Measurements from ENCODE around the gene SFT2D1. TPM values are rescaled to one million over a fixed set of nuclear protein-coding genes. Genes with fewer than 3 reads are reported as not detected.

SFT2D1 gene
- total RNA-seq, 1 donor = 34.2 TPM

DNA sequence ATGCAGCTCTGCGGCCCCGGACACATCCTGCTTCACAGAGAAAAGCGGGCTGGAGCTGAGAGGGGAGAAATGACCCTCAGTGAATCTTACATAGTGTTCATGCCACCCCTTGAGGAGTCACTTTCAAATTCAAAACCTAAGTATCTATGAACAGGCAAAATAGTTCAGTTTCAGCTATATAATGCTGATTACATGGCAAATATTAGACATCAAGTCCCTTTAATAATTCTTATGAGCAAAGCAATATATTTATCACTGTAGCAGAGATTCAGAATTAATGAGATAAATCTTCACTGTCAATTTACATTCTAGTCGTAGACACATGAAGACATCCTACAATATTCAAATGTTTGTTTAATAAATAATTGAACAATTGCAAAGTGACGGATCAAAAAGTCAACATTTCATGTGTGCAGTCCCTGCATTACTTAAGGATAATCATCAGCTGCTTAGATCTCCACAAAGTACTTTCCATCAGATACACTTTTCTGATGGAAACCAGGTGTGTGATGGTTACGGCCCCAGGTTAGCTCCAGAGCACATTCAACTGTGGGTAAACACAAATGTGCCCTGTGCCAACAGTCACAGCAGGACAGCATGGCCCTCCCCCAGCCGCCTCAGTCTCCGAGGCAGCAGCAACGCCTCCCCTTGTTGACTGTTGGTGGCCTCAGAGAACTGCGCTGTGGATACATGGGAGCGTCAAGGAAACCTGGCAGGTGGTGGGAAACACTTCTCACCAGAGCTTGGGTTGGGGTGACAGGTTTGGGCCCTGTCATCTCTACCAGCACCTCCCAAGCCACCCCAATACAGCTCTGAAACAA lies 33.4 kb downstream of the SFT2D1 start:
- DNase-seq (ENCODE audit: low read depth in 2 of 3, low spot score in 2 of 3) = no peak

DNA sequence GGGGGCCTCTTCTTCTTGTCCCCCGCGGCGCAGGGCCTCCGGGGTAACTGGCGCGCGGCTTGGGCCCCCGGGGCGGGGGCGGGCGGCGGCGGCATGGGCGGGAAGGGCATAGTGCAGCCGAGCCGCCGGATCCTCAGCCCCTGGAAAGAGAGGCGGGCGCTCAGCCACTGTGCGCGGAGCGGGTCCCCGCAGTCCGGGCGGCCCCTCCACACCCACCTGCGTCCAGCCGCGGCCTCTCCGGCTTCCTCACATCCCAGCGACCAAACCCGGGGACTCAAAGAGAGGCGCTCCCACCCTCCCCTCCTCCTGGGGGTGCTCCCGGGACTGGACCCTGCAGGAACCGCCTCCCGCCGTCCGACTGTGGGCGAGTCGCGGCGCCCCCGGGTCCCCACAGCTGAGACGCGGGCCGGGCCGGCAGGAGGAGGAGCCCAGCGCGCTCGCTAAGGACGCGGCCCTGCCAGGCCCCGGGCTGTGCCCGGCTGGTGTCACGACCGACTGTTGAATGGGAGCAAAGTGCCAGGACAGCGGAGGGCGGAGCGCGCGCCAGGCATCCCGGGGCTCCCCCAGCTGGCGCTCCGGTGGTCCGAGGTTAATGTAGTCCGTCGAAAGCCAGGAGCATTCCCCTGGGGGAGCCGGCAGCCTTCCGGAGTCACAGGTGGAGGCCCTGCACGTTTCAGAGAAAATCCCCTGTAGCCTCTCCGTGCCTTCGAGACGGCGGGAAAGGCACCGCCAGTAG lies 34.1 kb downstream of the SFT2D1 start, which contains the start of gene PRR18:
PRR18 (minus strand) TSS at position 360 of the 736 bp plus-strand sequence; CDS start at position 110, 250 bp downstream.
- no peak for DNase-seq (ENCODE audit: low read depth in 2 of 3, low spot score in 2 of 3)

GRCh38 chr6:166307082-166308032 lies 35.0 kb downstream of the SFT2D1 start:
- DNase-seq (ENCODE audit: low read depth in 2 of 3, low spot score in 2 of 3) = peak in 1 of 3 donors; percentile 34

GRCh38 chr6:166306378-166307081 lies 35.8 kb downstream of the SFT2D1 start:
- DNase-seq (ENCODE audit: low read depth in 2 of 3, low spot score in 2 of 3) = no peak

GRCh38 chr6:166305562-166306117 lies 36.7 kb downstream of the SFT2D1 start:
- DNase-seq (ENCODE audit: low read depth in 2 of 3, low spot score in 2 of 3) = no peak

DNA sequence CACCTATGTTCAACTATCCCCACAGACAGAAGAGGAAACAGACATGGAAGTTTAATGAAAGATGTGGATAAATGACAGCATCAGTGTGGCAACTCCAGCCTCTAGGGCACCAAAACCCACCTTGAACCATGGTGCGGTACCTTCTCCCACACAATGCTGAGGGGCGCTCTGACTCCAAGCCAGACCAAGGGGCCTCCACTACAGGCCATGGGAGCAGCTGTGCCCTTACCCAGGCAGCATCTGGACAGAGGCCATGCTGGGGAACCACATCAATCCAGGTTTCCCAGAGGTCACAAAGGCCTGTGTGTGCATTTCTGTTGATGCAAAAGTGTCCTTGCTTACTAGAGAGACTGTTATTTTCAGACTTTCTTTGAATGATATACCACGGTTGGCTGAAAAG lies 38.2 kb downstream of the SFT2D1 start:
- no peak for DNase-seq (ENCODE audit: low read depth in 2 of 3, low spot score in 2 of 3)

DNA sequence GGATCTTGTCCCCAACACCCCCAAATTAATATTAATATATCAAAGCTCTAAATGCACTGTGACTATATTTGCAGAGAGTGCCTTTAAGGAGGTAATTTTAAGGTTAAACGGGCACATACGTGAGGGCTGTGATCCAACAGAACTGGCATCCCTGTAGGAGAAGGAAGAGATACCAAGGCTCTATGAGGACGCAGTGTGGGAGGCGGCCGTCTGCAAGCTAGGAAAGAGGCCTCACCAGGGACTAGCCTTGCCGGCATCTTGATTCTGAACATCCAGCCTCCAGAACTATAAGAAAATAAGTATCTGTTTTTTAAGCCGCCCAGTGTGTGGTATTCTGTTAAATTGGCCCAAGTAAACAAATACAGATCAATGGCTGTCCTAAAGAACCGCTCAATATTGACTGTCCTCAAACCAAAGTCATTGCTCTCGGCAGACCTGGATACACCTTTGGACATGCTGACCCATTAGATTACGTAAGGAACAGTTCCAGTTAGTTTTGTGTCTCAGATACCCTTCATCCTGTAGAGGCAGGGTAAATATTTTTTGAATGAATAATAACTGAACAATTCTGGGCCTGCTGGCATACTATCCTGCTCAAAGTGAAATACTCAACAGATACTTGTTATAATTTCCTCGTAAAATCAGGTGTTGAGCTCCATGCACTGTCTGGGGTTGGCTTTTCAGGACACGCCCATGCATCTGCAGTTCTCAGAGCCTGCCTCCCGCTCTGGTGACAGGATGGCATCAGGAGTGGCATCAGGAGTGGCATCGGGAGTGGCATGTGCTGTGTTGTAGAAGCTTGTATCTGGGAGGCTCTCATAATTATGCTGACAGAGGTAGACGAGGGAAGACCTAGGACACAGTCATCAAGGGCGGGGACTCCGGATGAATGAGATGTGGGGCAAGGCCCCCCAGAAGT lies 40.5 kb downstream of the SFT2D1 start:
- DNase-seq (ENCODE audit: low read depth in 2 of 3, low spot score in 2 of 3) = no peak

DNA sequence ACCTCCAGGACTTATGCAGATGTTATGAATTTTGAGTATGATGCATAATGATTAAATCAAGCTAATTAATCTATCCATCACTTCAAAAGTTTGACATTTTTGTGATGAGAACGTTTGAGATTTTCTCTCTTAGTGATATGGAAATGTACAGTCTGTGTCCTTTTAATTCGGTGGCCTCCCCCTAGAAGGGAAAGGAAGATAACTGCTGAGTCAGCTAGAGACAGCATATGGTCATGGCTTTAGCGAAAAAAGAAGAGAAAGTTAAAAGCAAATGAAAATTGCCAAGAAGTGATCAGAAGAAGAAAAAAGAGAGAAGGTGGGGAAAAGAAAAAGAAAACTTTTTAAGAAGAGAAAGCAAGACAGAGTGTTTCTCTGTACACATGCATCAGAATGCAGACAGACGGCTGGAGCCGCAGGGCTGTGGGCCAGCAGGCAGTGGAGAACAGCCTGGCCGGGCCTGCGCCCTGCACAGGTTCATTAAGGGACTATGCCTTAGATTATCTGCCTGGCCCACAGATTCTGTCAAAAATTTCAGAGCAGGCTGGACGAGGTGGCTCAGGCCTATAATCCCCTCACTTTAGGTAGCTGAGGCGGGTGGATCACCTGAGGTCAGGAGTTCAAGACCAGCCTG lies 41.9 kb downstream of the SFT2D1 start:
- DNase-seq (ENCODE audit: low read depth in 2 of 3, low spot score in 2 of 3) = no peak

DNA sequence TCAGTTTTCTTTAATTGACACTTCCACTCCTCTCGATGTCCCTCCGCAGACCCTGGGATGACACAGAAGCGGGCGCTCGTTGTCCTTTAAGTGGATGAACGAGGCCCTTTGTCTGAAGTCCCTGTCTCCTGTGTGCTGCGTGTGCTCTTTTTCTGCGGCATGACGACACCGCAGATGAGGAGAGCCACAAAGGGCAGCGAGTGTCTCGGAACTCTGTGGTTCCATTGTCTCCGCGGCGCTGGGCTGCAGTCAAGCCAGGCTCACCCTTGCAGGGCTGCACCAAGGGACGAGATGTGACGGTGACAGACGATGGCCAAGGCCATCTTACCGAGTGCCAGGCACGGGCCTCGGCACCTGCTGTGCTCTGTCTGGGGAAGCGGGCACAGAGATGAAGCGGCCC lies 44.7 kb downstream of the SFT2D1 start:
- DNase-seq (ENCODE audit: low read depth in 2 of 3, low spot score in 2 of 3) = no peak

DNA sequence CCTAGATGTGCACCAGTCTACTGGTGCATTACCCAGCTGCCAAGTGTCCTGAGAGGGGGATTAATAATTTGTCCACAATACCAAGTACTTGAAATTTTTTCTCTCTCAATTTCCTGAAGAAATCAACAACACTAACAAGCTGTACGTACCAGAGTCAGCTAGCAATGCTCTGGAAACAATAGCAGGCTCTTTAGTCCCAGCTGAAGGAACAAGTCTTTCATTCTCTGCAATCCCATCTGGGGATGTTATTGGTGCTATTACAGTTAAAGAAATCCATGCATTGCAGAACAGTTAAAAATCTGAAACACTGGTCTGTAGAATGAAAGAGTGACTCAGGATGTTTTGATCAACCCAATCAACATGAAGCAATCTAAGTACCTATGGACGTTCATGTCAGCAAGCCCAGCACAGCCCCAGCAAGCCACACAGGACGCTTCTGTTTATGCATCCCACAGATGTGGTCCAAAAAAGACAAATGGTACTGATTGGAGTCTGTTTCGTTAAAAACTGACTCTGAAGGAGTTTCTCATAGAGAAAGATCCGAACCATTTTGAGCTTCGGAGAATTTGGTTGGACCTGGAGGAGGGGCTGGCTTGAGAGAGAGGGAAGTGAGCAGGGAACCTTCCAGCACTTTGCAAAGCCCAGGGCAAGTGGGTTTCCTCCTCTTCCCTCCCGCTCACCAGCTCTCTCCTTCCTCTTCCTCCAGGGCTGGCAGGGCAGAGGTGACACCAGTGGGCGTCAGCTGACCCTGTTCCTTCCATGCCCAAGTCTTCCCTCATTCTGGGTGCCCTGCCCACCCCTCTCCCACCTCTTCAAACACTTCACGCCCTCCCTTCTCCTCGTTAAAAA lies 46.1 kb downstream of the SFT2D1 start:
- DNase-seq (ENCODE audit: low read depth in 2 of 3, low spot score in 2 of 3) = no peak

DNA sequence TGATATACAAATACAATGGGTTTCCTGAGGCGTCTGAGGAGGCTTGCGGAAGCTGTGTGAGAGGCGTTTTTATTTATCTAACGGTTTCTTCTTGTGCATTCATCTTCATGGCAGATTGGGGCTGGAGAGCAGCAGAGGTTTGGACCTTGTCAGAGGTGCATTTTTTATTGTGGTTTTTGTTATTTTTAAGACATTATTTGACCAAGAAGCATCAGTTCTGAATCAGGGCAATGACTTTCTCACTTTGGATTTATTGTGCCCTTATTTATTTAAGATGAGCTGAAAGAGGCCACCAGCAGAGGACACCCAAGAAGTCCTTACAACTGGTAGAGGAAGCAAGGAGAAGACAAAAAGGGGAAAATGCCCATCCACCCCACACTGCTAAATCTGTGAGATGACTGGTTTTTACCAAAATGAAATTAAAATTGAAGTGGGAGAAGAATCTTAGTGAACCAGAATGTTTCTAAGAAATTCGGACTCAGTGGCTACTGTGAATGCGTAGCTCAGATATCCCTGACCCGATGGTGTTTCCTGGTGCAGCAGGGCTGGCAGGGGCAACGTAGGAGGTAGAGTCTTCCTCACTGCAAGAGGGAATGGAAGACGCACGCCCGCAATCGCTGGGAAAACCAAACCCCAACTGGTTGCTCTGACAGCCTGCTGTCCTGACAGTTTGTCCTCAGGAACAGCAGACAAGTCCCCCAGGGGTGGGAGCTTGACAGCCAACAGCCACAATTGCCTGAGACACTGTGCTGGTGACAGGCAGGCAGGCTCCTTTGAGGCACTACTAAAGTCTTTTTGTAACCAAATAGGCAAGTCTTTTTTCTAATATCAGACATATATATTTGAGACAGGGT lies 48.4 kb downstream of the SFT2D1 start:
- no peak for DNase-seq (ENCODE audit: low read depth in 2 of 3, low spot score in 2 of 3)

DNA sequence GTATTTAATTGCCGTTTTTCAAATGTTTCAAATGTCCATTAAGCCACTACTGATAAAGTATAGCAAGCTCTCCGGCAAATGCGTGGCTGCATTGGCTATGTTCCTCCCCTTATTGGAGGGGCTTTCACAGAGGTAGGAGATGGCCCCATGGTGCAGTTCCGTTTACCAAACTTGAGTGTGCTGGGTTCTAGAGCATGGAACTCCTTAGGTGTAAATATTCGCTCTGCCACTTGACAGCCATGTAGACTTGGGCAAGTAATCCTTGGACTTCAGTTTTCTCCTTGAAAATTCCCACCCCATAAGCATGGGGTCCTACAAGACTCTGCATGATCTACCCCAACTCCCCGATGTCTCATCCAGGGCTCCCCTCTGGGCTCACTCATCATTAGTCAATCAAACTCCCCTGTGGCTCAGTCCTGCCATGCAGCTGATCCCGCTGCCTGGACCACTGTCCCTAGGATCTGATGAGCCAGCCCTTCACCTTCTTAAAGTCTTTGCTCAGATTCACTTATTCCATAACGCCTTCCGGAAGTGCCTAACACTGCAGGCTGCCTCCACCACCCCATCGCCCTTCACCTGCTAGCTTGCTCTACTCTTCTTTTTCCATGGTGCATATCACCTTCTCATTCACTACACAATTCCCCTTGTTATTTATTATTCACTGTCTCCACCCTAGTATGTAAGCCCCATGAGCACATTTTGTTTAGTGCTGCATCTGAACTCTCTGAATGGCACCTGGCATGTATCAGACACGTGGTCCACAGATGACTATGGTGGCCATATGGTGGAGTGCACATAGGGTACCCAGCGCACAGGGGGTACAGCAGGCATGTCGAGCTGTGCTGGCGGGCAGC lies 52.9 kb downstream of the SFT2D1 start:
- peak in 1 of 3 donors; percentile 34 for DNase-seq (ENCODE audit: low read depth in 2 of 3, low spot score in 2 of 3)

DNA sequence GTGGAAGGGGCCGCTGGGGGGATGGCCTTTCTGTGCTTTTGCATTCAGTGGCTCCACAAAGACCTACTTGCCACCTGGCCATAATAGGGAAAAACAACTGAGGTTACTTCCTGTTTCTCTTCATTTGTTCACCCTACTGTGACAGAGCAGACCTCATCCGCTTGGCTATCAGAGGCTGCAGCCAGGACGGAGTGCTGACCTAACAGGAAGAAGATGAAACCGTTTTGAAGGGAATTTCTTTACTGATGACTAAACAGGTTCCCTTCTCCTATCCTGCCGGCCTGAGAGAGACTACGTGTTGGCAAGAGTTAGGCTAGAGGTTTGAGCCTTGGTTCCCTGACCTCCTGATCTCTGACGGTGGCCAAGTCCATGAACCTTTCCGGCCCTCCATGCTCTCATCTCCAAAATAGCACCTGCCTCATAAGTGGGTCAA lies 55.5 kb downstream of the SFT2D1 start:
- peak in 2 of 3 donors; percentile 28 to 46 for DNase-seq (ENCODE audit: low read depth in 2 of 3, low spot score in 2 of 3)

DNA sequence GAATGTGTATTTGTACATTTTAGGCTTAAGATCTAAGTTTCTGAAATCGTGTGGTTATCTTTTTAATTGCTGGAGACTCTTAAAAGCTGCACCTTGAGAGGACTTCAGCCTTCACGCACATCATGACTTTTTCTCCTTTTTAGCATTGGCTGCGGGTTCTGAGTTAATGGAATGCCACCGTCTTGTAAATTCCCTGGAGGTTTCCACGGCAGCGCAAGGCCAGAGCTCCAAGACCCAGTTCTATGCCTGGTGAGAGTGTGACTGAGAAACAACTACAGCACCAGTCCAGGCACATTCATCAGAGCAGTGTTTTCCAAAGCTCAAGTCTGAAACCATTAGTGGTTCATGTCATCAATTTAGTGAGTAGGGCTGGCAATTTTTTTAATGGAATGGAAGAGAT lies 57.1 kb downstream of the SFT2D1 start:
- DNase-seq (ENCODE audit: low read depth in 2 of 3, low spot score in 2 of 3) = no peak

DNA sequence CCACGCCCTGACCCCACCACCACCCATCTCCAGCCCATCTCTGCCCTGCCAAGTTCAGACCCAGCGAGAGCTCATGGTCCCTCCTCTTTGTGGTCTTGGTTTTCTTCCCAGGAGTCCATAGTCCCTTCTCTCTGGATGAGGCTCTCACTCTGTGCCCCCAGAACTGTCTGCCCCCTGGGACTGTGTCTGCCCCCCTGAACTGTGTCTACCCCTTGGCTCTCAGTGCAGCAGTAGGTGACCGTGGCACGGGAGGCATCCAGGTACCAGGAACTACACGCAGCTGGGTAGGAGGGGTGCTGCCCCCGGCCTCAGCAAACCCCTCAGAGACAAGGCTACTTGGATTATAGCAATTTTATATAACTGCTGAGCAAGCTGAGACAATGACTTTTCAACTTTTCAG lies 57.7 kb downstream of the SFT2D1 start:
- DNase-seq (ENCODE audit: low read depth in 2 of 3, low spot score in 2 of 3) = no peak

Measured in hematopoietic multipotent progenitor cell (in vitro differentiated cells).